C1 segment of cervical spinal cord (tissue), 14 donors: ENCODE measurements around the gene CHMP2A.
"Not testable (repeated sequence)": the region's sequence is repeated elsewhere in the genome, so short reads cannot be mapped to it uniquely, and the experiment has no call there.

Experiments
- DNase-seq, 14 donors: peaks; one replicate each; lab custom pipeline; 2025; lab: John Stamatoyannopoulos, UW

CHMP2A gene

DNA sequence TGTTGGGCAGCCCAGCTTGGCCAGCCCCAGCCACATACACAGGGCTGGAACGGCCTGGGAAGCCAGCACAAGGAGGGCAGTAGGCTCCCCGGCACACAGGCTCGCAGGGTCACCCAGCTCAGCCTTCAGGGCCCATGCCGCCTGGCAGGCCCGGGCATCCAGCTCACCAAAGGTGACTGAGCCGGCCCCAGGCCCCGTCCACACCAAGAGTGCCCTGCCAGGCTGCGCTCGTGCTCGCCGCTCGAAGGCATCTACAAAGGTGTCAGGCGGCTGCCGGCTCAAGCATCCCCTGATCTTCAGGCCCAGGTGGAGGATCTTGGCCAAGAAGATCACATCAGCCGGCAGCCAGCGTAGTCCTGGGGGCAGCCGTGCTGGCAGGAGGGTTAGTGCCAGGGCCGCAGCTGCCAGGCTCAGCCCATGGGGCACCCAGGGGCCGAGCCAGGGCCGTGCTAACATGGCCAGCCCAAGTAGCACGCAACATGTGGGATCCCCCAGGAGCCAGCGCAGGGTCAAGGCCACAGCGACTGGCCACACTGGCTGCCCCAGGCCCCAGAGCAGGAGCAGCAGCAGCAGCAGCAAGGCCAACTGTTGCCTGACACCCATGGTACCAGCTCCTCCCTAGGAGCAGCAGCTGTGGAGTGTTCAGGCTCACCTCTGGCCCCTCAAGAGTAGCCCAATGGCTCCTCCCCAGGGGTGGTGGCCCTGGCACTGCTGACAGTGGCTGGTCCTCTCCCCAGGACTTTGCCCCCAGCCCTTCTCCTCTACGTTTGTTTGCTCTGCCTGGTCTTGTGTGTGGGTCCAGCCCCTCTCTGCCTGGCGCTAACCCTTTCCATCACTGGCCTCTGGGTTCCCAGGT, 43.3 kb downstream of the CHMP2A start, which contains the start of gene SLC27A5:
SLC27A5 (minus strand) TSS at position 640 of the 856 bp plus-strand sequence; CDS start at position 603, 37 bp downstream.
- DNase-seq, result no peak

DNA sequence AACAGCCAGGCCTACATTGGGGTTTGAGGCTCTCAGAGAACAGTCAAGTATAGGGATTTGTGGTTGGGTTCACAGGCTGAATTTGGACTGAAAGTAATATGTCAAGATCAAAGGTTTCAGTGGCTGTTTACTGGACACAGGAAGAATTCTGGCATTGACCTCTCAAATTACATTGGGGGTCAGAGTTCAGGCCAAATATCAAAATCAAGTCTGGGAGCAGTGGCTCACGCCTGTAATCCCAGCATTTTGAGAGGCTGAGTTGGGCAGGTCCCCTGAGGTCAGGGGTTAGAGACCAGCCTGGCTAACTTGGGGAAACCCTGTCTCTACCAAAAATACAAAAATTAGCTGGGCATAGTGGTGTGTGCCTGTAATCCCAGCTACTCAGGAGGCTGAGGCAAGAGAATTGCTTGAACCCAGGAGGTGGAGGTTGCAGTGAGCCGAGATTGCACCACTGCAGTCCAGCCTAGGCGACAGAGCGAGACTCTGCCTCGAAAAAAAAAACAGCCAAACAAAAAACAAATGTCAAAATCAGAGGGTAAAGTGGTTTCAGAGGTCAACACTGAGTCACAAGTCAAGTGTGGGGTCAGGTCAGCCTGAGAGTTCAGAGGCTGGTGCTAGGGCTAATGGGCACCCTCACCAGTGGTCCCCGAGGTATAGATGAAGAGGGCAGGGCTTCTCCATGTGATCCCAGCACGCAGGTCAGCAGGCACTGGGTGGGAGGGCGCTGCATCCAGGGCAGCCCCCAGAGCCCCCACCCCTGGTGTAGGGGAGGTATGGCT, 44.6 kb downstream of the CHMP2A start:
- DNase-seq, result no peak

DNA sequence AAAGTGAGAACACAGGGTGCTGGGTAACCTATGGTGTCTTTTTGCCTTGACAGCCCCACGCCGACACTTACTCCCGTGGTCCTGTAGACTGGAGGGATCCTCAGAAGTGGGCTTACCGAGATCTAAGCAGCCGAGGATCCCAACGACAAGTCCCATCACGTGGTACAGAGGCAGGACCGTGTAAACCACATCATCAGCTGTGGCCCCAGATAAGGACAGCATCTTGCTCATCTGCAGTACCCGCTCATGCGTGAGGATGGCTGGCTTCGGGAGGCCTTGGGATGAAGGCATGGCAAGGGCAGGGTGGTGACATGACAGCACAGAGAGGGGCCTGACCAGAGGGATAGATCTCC, 45.2 kb downstream of the CHMP2A start:
- no peak for DNase-seq

DNA sequence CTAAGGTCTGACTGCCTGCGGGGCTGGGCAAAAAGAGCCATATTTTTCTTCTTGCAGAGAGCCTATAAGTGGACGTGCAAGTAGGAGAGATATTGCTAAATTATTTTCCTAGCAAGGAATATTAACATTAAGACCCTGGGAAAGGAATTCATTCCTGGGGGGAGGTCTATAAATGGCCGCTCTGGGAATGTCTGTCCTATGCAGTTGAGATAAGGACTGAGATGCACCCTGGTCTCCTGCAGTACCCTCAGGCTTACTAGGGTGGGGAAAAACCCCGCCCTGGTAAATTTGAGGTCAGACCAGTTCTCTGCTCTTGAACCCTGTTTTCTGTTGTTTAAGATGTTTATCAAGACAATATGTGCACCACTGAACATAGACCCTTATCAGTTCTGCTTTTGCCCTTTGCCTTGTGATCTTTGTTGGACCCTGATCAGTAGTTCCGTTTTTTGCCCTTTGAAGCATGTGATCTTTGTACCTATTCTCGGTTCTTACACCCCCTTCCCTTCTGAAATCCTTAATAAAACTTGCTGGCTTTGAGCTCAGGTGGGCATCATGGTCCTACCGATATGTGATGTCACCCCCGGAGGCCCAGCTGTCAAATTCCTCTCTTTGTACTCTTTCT, 47.2 kb downstream of the CHMP2A start:
- not testable (repeated sequence) for DNase-seq
